GM10248 (cell line): ENCODE results near the gene KANSL2.
"Not testable (repeated sequence)": the region's sequence is repeated elsewhere in the genome, so short reads cannot be mapped to it uniquely, and the experiment has no call there.

Experiments used
- CTCF ChIA-PET: fragments of 300-600 bp; sonication (Branson Sonifier 250); formaldehyde crosslinking; extraction: SDS; loops from one replicate; lab custom pipeline; 2021; ENCODE audit warnings: antibody characterized with exemption; lab: Yijun Ruan, JAX
- POLR2A ChIA-PET: fragments of 350-650 bp; sonication (Branson Sonifier 250); formaldehyde crosslinking; extraction: SDS; loops from one replicate; lab custom pipeline; 2020; ENCODE audit warnings: antibody characterized with exemption; lab: Yijun Ruan, JAX
- DNase-seq: peaks from one replicate; pipeline ENCODE4 v3.0.0; 2012; ENCODE audit errors: extremely low spot score
- TF ChIP-seq, protein P1 (sequence below): IDR thresholded peaks from 2 replicates; pipeline ENCODE4 v1.5.1; 2012; ENCODE audit warnings: mild to moderate bottlenecking, low read depth; ENCODE audit errors: extremely low read depth, missing control alignments, control extremely low read depth

Gene KANSL2

GRCh38 chr12:48686615-48687334 is 4.7 kb upstream of the KANSL2 start:
- POLR2A ChIA-PET, result interaction anchor here (0.6 kb wide), 2 partner anchors 585 to 1322 kb away, joined by 3 read pairs; no protein-coding TSS in a partner anchor
- CTCF ChIA-PET, result interaction anchor here (1.4 to 1.9 kb wide), 2 partner anchors 10 to 13 kb away, joined by 3 to 8 read pairs; no protein-coding TSS in a partner anchor
- TF ChIP-seq, protein P1, sequence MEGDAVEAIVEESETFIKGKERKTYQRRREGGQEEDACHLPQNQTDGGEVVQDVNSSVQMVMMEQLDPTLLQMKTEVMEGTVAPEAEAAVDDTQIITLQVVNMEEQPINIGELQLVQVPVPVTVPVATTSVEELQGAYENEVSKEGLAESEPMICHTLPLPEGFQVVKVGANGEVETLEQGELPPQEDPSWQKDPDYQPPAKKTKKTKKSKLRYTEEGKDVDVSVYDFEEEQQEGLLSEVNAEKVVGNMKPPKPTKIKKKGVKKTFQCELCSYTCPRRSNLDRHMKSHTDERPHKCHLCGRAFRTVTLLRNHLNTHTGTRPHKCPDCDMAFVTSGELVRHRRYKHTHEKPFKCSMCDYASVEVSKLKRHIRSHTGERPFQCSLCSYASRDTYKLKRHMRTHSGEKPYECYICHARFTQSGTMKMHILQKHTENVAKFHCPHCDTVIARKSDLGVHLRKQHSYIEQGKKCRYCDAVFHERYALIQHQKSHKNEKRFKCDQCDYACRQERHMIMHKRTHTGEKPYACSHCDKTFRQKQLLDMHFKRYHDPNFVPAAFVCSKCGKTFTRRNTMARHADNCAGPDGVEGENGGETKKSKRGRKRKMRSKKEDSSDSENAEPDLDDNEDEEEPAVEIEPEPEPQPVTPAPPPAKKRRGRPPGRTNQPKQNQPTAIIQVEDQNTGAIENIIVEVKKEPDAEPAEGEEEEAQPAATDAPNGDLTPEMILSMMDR, result no peak
- no peak for DNase-seq

- CTCF ChIA-PET, result interaction anchor here (1.2 to 1.9 kb wide), 2 partner anchors 10 to 16 kb away, joined by 3 to 8 read pairs; no protein-coding TSS in a partner anchor
- POLR2A ChIA-PET, result interaction anchor here (0.6 kb wide), 1 partner anchor 1323 kb away, joined by 3 read pairs; no protein-coding TSS in a partner anchor
- no peak for DNase-seq
- TF ChIP-seq, protein P1, result no peak
These were observed 4.1 kb upstream of the KANSL2 start for GRCh38 chr12:48686037-48686595.

DNA sequence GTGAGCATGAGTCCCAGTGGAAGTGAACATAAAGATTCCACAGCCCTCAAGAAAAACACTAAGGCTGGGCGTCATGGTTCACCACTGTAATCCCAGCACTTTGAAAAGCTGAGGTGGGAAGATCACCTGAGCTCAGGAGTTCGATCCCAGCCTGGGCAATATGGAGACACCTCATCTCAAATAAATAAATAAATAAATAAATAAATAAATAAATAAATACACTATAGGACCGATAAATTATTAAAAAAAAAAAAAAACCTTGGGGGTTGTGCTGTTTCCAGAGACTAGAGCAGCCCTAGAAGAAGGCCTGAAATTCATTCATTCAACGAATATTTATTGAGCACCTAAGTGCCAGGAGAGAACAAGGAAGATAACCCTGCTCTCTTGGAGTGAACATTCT is 1.5 kb upstream of the KANSL2 start:
- ChIA-PET CTCF (interaction anchor here (1.5 to 1.6 kb wide), 2 partner anchors 10 to 132 kb away, joined by 4 to 5 read pairs; no protein-coding TSS in a partner anchor), POLR2A (no interaction called here)
- TF ChIP-seq, protein P1, result no peak
- no peak for DNase-seq

GRCh38 chr12:48682927-48683326 is 889 bp upstream of the KANSL2 start:
- TF ChIP-seq, protein P1, result no peak
- POLR2A ChIA-PET, result interaction anchor here (0.6 to 1.8 kb wide), 7 partner anchors 8 to 336 kb away, joined by 3 to 16 read pairs (median 4); no protein-coding TSS in a partner anchor
- no peak for DNase-seq
- CTCF ChIA-PET, result interaction anchor here (1.3 to 1.6 kb wide), 6 partner anchors 9 to 132 kb away, joined by 3 to 5 read pairs (median 4); no protein-coding TSS in a partner anchor

GRCh38 chr12:48682533-48682905 is 481 bp upstream of the KANSL2 start:
- DNase-seq, result not testable (repeated sequence)
- POLR2A ChIA-PET, result interaction anchor here (0.6 to 1.8 kb wide), 7 partner anchors 9 to 336 kb away, joined by 3 to 16 read pairs (median 4); no protein-coding TSS in a partner anchor
- CTCF ChIA-PET, result interaction anchor here (0.7 to 2.0 kb wide), 9 partner anchors 9 to 133 kb away, joined by 3 to 11 read pairs (median 4); no protein-coding TSS in a partner anchor

GRCh38 chr12:48681399-48681709 is 684 bp downstream of the KANSL2 start:
- peak; percentile 25 for DNase-seq
- ChIA-PET POLR2A (interaction anchor here (1.6 to 1.8 kb wide), 2 partner anchors 9 to 22 kb away, joined by 6 to 16 read pairs; no protein-coding TSS in a partner anchor), CTCF (interaction anchor here (2.0 kb wide), 1 partner anchor 10 kb away, joined by 11 read pairs; no protein-coding TSS in a partner anchor)
- TF ChIP-seq, protein P1, result no peak
